Fibroblast of peridontal ligament (primary cell): Measurements from ENCODE around the gene FBXW8.
A peak's percentile ranks its signal among the peaks of the same experiment; 100 is the strongest.

Source experiments
- DNase-seq: peaks from one replicate; pipeline ENCODE4 v3.0.0-alpha.2; 2010; ENCODE audit errors: extremely low read depth

The FBXW8 gene

GRCh38 chr12:116955382-116956021 is 44.8 kb downstream of the FBXW8 start:
- peak; percentile 34 for DNase-seq

- DNase-seq: peak; percentile 10
Observed at GRCh38 chr12:116958402-116959197, 47.9 kb downstream of the FBXW8 start.

GRCh38 chr12:116959198-116959460 is 48.4 kb downstream of the FBXW8 start:
- no peak for DNase-seq

GRCh38 chr12:116959845-116960514 is 49.2 kb downstream of the FBXW8 start:
- no peak for DNase-seq

- DNase-seq: no peak
Observed at GRCh38 chr12:116962197-116962596, 51.4 kb downstream of the FBXW8 start.

GRCh38 chr12:116962783-116963356 is 52.1 kb downstream of the FBXW8 start:
- no peak for DNase-seq

GRCh38 chr12:116964054-116965050 is 53.6 kb downstream of the FBXW8 start:
- DNase-seq: no peak

- DNase-seq: no peak
Observed at GRCh38 chr12:116968986-116969385, 58.2 kb downstream of the FBXW8 start.

GRCh38 chr12:116969615-116970585 is 59.1 kb downstream of the FBXW8 start:
- no peak for DNase-seq

GRCh38 chr12:116971222-116971621 is 60.5 kb downstream of the FBXW8 start:
- DNase-seq: no peak

- DNase-seq: peak; percentile 66
Observed at GRCh38 chr12:116975779-116976393, 65.1 kb downstream of the FBXW8 start.

GRCh38 chr12:116977465-116978380 is 67.0 kb downstream of the FBXW8 start:
- DNase-seq: peak; percentile 15

GRCh38 chr12:116978791-116979508 is 68.2 kb downstream of the FBXW8 start:
- DNase-seq: no peak

- no peak for DNase-seq
Observed at GRCh38 chr12:116980083-116980482, 69.3 kb downstream of the FBXW8 start.

GRCh38 chr12:116982791-116983411 is 72.2 kb downstream of the FBXW8 start:
- peak; percentile 86 for DNase-seq

GRCh38 chr12:116984098-116984497 is 73.3 kb downstream of the FBXW8 start:
- no peak for DNase-seq

GRCh38 chr12:116990329-116990728 is 79.6 kb downstream of the FBXW8 start:
- no peak for DNase-seq
